SK-N-SH (cell line): Measurements from ENCODE around the gene SLC8A2. TPM values are rescaled to one million over a fixed set of nuclear protein-coding genes. Genes with fewer than 3 reads are reported as not detected.
A peak's percentile ranks its signal among the peaks of the same experiment; 100 is the strongest.
"Not testable (repeated sequence)": the region's sequence is repeated elsewhere in the genome, so short reads cannot be mapped to it uniquely, and the experiment has no call there.

ENCODE experiments used
- CTCF ChIA-PET: fragments of 300-600, 350-600 bp; formaldehyde crosslinking; extraction: SDS; loops from one replicate; lab custom pipeline; 2021; lab: Yijun Ruan, JAX
- POLR2A ChIA-PET: fragments of 350-600 bp; sonication (Branson Sonifier 250); formaldehyde crosslinking; extraction: SDS; loops from one replicate; lab custom pipeline; 2020; ENCODE audit warnings: antibody characterized with exemption, inconsistent platforms; lab: Yijun Ruan, JAX
- DNase-seq: peaks from one replicate; pipeline ENCODE4 v3.0.0; 2012
- H2AFZ ChIP-seq: fragments of 200-600 bp; sonication (generic); 2 replicates; pipeline ENCODE4 v1.8.1; 2016; ENCODE audit warnings: antibody characterized with exemption, mild to moderate bottlenecking, low read depth
- H3F3A ChIP-seq: fragments of 200-600 bp; sonication (generic); replicated peaks from 2 replicates; pipeline ENCODE3; 2016; ENCODE audit warnings: antibody characterized with exemption, mild to moderate bottlenecking; ENCODE audit not compliant: insufficient read depth
- H3K27ac ChIP-seq, 2 experiments: fragments of 200-500 bp in 1 of 2; fragments of 200-600 bp in 1 of 2; sonication (Bioruptor generic) in 1 of 2; sonication (generic), shearing (Covaris generic) in 1 of 2; 2 replicates each; pipeline versions ENCODE4 v1.5.1 to v1.6.1; 2014 to 2016; ENCODE audit warnings: low read depth in 2 of 2, inconsistent platforms in 1 of 2, low read length in 1 of 2, mild to moderate bottlenecking in 1 of 2, mixed read lengths in 1 of 2
- H3K27me3 ChIP-seq: fragments of 200-600 bp; sonication (generic), shearing (Covaris generic); 2 replicates; pipeline ENCODE4 v1.6.1; 2016; ENCODE audit warnings: mixed run types; ENCODE audit not compliant: insufficient read depth
- H3K36me3 ChIP-seq, 2 experiments: fragments of 200-500 bp in 1 of 2; fragments of 200-600 bp in 1 of 2; sonication (Bioruptor generic) in 1 of 2; sonication (generic) in 1 of 2; replicated peaks in 1 of 2; 2 replicates each; pipeline versions ENCODE3 to v1.5.1; 2014 to 2016; ENCODE audit warnings: low read length in 1 of 2, mild to moderate bottlenecking in 1 of 2; ENCODE audit not compliant: insufficient read depth in 2 of 2, control insufficient read depth in 1 of 2
- H3K4me1 ChIP-seq, 2 experiments: fragments of 200-500 bp in 1 of 2; fragments of 200-600 bp in 1 of 2; sonication (Bioruptor generic) in 1 of 2; sonication (generic), shearing (Covaris generic) in 1 of 2; 2 replicates each; pipeline versions ENCODE4 v1.5.1 to v1.6.1; 2014 to 2016; ENCODE audit warnings: low read depth in 1 of 2, low read length in 1 of 2, mixed run types in 1 of 2; ENCODE audit not compliant: insufficient read depth in 2 of 2, control insufficient read depth in 1 of 2
- H3K4me2 ChIP-seq: fragments of 200-600 bp; sonication (generic), shearing (Covaris generic); 2 replicates; pipeline ENCODE4 v1.6.1; 2017; ENCODE audit warnings: mixed run types
- H3K4me3 ChIP-seq, 2 experiments: fragments of 200-500 bp in 1 of 2; fragments of 200-600 bp in 1 of 2; sonication (Bioruptor generic) in 1 of 2; sonication (generic), shearing (Covaris generic) in 1 of 2; 2 replicates each; pipeline versions ENCODE4 v1.5.1 to v1.8.1; 2014 to 2016; ENCODE audit warnings: low read depth in 2 of 2, inconsistent platforms in 1 of 2, low read length in 1 of 2, mild to moderate bottlenecking in 1 of 2, mixed read lengths in 1 of 2, moderate library complexity in 1 of 2
- H3K79me2 ChIP-seq: fragments of 200-600 bp; sonication (generic); 2 replicates; pipeline ENCODE4 v1.8.1; 2017; ENCODE audit warnings: mild to moderate bottlenecking; ENCODE audit not compliant: insufficient read depth
- H3K9ac ChIP-seq: fragments of 200-600 bp; sonication (generic); 2 replicates; pipeline ENCODE4 v1.6.1; 2017; ENCODE audit warnings: mixed run types
- H3K9me2 ChIP-seq: fragments of 200-600 bp; sonication (generic); 2 replicates; pipeline ENCODE4 v1.6.1; 2017; ENCODE audit warnings: mixed run types
- H3K9me3 ChIP-seq: fragments of 200-600 bp; sonication (generic); 2 replicates; pipeline ENCODE4 v1.6.1; 2017; ENCODE audit warnings: mixed run types, mild to moderate bottlenecking, moderate library complexity
- H4K20me1 ChIP-seq: fragments of 200-600 bp; sonication (generic); 2 replicates; pipeline ENCODE4 v1.6.1; 2017; ENCODE audit warnings: mild to moderate bottlenecking, mixed run types; ENCODE audit not compliant: insufficient read depth
- CHD2 ChIP-seq: fragments of 150-350 bp; IDR thresholded peaks from 2 replicates; pipeline ENCODE4 v1.6.1; 2018; ENCODE audit warnings: low read length; ENCODE audit not compliant: partially characterized antibody
- FOSL2 ChIP-seq: IDR thresholded peaks from 2 replicates; pipeline ENCODE4 v1.4.0; 2012; ENCODE audit warnings: low read depth, mild to moderate bottlenecking, moderate library complexity, borderline replicate concordance
- FOXJ3 ChIP-seq: sonication (generic); formaldehyde crosslinking; IDR thresholded peaks from 2 replicates; pipeline ENCODE4 v1.5.1; 2020; ENCODE audit warnings: mild to moderate bottlenecking, missing genetic modification reagents
- JUND ChIP-seq: IDR thresholded peaks from 2 replicates; pipeline ENCODE4 v1.4.0; 2012
- MAX ChIP-seq: IDR thresholded peaks from 2 replicates; pipeline ENCODE4 v1.4.0; 2012; ENCODE audit warnings: low read depth
- NFIC ChIP-seq: IDR thresholded peaks from 2 replicates; pipeline ENCODE4 v1.4.0; 2012; ENCODE audit warnings: borderline replicate concordance
- NRF1 ChIP-seq: IDR thresholded peaks from 2 replicates; pipeline ENCODE4 v1.6.1; 2012; ENCODE audit warnings: low read depth, mild to moderate bottlenecking, low read length
- RCOR1 ChIP-seq: fragments of 150-350 bp; IDR thresholded peaks from 2 replicates; pipeline ENCODE4 v1.6.1; 2017; ENCODE audit warnings: antibody characterized with exemption, low read length
- REST ChIP-seq: IDR thresholded peaks from 2 replicates; pipeline ENCODE4 v1.6.1; 2012; ENCODE audit warnings: mild to moderate bottlenecking, low read depth, low read length, moderate library complexity
- RFX5 ChIP-seq: IDR thresholded peaks from 2 replicates; pipeline ENCODE4 v1.6.1; 2012; ENCODE audit warnings: mild to moderate bottlenecking, improper control_type of control experiment, low read length
- RXRA ChIP-seq: IDR thresholded peaks from 2 replicates; pipeline ENCODE4 v1.4.0; 2012; ENCODE audit warnings: low read depth, mild to moderate bottlenecking, borderline replicate concordance
- SMC3 ChIP-seq: IDR thresholded peaks from 2 replicates; pipeline ENCODE4 v1.6.1; 2012; ENCODE audit warnings: low read depth, low read length, improper control_type of control experiment
- TCF12 ChIP-seq: IDR thresholded peaks from 2 replicates; pipeline ENCODE4 v1.4.0; 2012
- YY1 ChIP-seq: IDR thresholded peaks from 2 replicates; pipeline ENCODE4 v1.4.0; 2012; ENCODE audit warnings: low read depth, mild to moderate bottlenecking
- WGBS: methylation state at CpG from one replicate; pipeline ENCODE4 v1.1.6; 2017; ENCODE audit warnings: low lambda C conversion rate; 5-methylcytosine and 5-hydroxymethylcytosine counted together
- polyA plus RNA-seq, 3 experiments: library from polyadenylated mRNA; depleted of rRNA; stranded (reverse); fragments of >200 nt; gene quantifications; 2 replicates each; pipeline ENCODE4 v1.2.3, GENCODE V29; 2012

The SLC8A2 gene
- polyA plus RNA-seq, 1 of the 3 experiments (the other 2 are of a cell fraction) = 0.58 TPM

DNA sequence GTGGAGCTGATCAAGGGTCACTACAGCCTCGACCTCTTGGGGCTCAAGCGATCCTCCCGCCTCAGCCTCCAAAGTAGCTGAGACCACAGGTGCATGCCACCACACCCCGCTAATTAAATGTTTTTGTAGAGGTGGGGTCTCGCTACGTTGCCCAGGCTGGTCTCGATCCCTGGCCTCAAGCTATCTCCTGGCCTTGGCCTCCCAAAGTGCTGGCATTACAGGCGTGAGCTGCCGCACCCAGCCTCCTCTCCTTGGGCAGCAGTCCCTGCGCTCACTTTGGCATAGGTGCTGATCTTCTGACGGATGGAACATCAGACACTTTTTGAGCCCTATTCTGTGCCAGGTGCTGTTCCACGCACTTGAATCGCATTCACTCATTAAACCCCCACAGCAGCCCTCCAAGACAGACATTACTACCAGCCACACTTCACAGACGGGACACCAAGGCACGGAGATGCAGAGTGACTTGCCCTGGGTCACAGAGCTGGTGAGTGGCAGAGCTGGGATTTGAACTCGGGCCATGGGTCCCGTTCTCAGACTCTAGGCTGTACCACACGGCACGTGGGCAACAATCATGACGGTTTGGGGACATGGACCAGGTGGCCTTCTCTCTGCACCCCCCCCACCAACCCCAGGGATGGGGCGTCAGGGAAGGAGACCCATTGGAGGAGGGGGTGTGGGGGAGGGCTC, 55.6 kb downstream of the SLC8A2 start (continued):
- TF ChIP-seq RXRA = no peak
- no peak for TF ChIP-seq NFIC

- ChIA-PET CTCF (interaction anchor here (0.6 to 2.9 kb wide), 6 partner anchors 22 to 130 kb away, joined by 3 to 12 read pairs (median 5); partner anchors contain the start of gene DHX34), POLR2A (interaction anchor here (0.6 kb wide), 1 partner anchor 36 kb away, joined by 3 read pairs; no protein-coding TSS in a partner anchor)
- H3K27ac ChIP-seq = no peak overlapping the region
- H3K4me2 ChIP-seq = no peak overlapping the region
- no CpG with 5 or more reads among the region's 21 CpGs for WGBS
- no peaks in the 10 kb centered on the region for H3K27me3 ChIP-seq
- H3K9me3 ChIP-seq = no peaks in the 10 kb centered on the region
- no peak overlapping the region for H3K4me3 ChIP-seq
- H2AFZ ChIP-seq = no peak overlapping the region
- H4K20me1 ChIP-seq = peaks cover 25% of the 10 kb centered on the region
- TF ChIP-seq FOSL2 (no peak), RXRA (no peak), JUND (no peak)
- DNase-seq = peak; percentile 43
- H3F3A ChIP-seq = peaks cover 9% of the 10 kb centered on the region
- peaks cover 21% of the 10 kb centered on the region for H3K79me2 ChIP-seq
- H3K4me1 ChIP-seq = peaks cover 4 to 13% of the 10 kb centered on the region in 2 experiments; a peak in 2 of 4 replicates
- H3K9ac ChIP-seq = no peak overlapping the region
- no peaks in the 10 kb centered on the region for H3K9me2 ChIP-seq
- H3K36me3 ChIP-seq = peaks cover 5 to 6% of the 10 kb centered on the region in 2 experiments
These were observed 57.2 kb downstream of the SLC8A2 start for GRCh38 chr19:47414469-47414868.

GRCh38 chr19:47413941-47414340, 57.8 kb downstream of the SLC8A2 start:
- Histone ChIP-seq H3K4me1 (peaks cover 4 to 12% of the 10 kb centered on the region in 2 experiments; a peak in 1 of 4 replicates), H3K27ac (no peak overlapping the region), H4K20me1 (peaks cover 25% of the 10 kb centered on the region), H3K36me3 (peaks cover 5 to 7% of the 10 kb centered on the region in 2 experiments), H3K27me3 (no peaks in the 10 kb centered on the region), H3K9me3 (no peaks in the 10 kb centered on the region), H3K4me3 (no peak overlapping the region), H3F3A (peaks cover 9% of the 10 kb centered on the region), H3K9ac (no peak overlapping the region), H2AFZ (no peak overlapping the region), H3K9me2 (no peaks in the 10 kb centered on the region), H3K79me2 (peaks cover 21% of the 10 kb centered on the region), H3K4me2 (no peak overlapping the region)
- CTCF ChIA-PET = interaction anchor here (0.6 to 2.9 kb wide), 4 partner anchors 22 to 130 kb away, joined by 3 to 12 read pairs (median 8); no protein-coding TSS in a partner anchor
- POLR2A ChIA-PET = no interaction called here
- 98% methylated on average over 16 of the region's 16 CpGs for WGBS
- TF ChIP-seq YY1 (no peak), NRF1 (no peak), TCF12 (no peak), SMC3 (no peak), RFX5 (no peak), RCOR1 (no peak), CHD2 (no peak), MAX (no peak), REST (no peak), FOXJ3 (no peak)
- no peak for DNase-seq

DNA sequence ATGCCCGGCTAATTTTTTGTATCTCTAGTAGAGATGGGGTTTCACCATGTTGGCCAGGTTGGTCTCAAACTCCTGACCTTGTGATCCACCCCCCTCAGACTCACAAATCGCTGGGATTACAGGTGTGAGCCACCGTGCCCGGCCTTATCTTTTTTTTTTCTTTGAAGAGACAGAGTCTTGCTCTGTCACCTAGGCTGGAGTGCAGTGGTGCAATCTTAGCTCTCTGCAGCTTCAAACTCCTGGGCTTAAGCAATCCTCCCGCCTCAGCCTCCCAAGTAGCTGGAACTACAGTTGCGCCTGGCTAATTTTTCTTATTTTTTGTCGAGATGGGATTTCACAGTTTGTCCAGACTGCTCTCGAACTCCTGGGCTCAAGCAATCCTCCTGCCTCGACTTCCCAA, 60.0 kb downstream of the SLC8A2 start:
- DNase-seq, POLR2A ChIA-PET, H3K9me2 ChIP-seq, H3K9me3 ChIP-seq, H3K4me1 ChIP-seq, H3K9ac ChIP-seq, H3K4me3 ChIP-seq, H3K79me2 ChIP-seq, H4K20me1 ChIP-seq, H3F3A ChIP-seq, H3K27ac ChIP-seq, H3K4me2 ChIP-seq, H2AFZ ChIP-seq, H3K27me3 ChIP-seq: not testable (repeated sequence)
- peaks cover 11 to 15% of the 10 kb centered on the region in 2 experiments for H3K36me3 ChIP-seq
- CTCF ChIA-PET = interaction anchor here (1.4 to 1.9 kb wide), 2 partner anchors 20 to 106 kb away, joined by 4 to 8 read pairs; no protein-coding TSS in a partner anchor
- 81% methylated on average over 9 of the region's 9 CpGs for WGBS
